IMR-90 (cell line): ENCODE results near the gene KCNMA1. TPM values are rescaled to one million over a fixed set of nuclear protein-coding genes. Genes with fewer than 3 reads are reported as not detected.
A peak's percentile ranks its signal among the peaks of the same experiment; 100 is the strongest.

ENCODE experiments used
- ATAC-seq: fragments of 200-7000 bp; cut with Tn5 transposase; 2 replicates; pipeline ENCODE4 v1.9.1; 2020; ENCODE audit warnings: low read depth, mild to moderate bottlenecking, moderate library complexity
- BruUV-seq: library from RNA; stranded (reverse); fragments of 400-500 nt; replicated peaks from 2 replicates; lab custom pipeline; 2021; lab: Mats Ljungman, UMichigan
- CTCF ChIA-PET: fragments of 300-600 bp; formaldehyde crosslinking; extraction: SDS; loops from one replicate; lab custom pipeline; 2021; ENCODE audit warnings: antibody characterized with exemption; lab: Yijun Ruan, JAX
- POLR2A ChIA-PET: fragments of 300-600 bp; sonication (Branson Sonifier 250); formaldehyde crosslinking; loops from one replicate; lab custom pipeline; 2022; ENCODE audit warnings: antibody characterized with exemption; ENCODE audit not compliant: unreplicated experiment; lab: Charles Lee
- DNase-seq: peaks from one replicate; pipeline ENCODE4 v3.0.0; 2013
- H2AFZ ChIP-seq: replicated peaks from 2 replicates; pipeline ENCODE3; 2013; ENCODE audit warnings: low read length, mild to moderate bottlenecking; ENCODE audit not compliant: poor library complexity
- H2AK5ac ChIP-seq: 2 replicates; pipeline ENCODE4 v1.6.1; 2013; ENCODE audit warnings: low read depth, low read length, inconsistent platforms
- H2AK9ac ChIP-seq: replicated peaks from 2 replicates; pipeline ENCODE3; 2013; ENCODE audit warnings: mild to moderate bottlenecking, low read depth, low read length, moderate library complexity; ENCODE audit not compliant: poor library complexity
- H2BK120ac ChIP-seq: 2 replicates; pipeline ENCODE4 v1.6.1; 2013; ENCODE audit warnings: low read depth, low read length, inconsistent platforms
- H2BK15ac ChIP-seq: 3 replicates; pipeline ENCODE4 v1.6.1; 2013; ENCODE audit warnings: low read depth, low read length, inconsistent platforms
- H2BK20ac ChIP-seq: 2 replicates; pipeline ENCODE4 v1.6.1; 2013; ENCODE audit warnings: low read depth, mild to moderate bottlenecking, inconsistent platforms, low read length, moderate library complexity
- H2BK5ac ChIP-seq: 2 replicates; pipeline ENCODE4 v1.6.1; 2013; ENCODE audit warnings: mild to moderate bottlenecking, low read depth, low read length, inconsistent platforms; ENCODE audit not compliant: poor library complexity, severe bottlenecking
- H3K14ac ChIP-seq: replicated peaks from 2 replicates; pipeline ENCODE4 v1.6.1; 2013; ENCODE audit warnings: low read depth, low read length, inconsistent platforms
- H3K18ac ChIP-seq: 2 replicates; pipeline ENCODE4 v1.6.1; 2013; ENCODE audit warnings: low read depth, low read length, control low read depth
- H3K23ac ChIP-seq: 2 replicates; pipeline ENCODE4 v1.6.1; 2013; ENCODE audit warnings: low read depth, low read length, inconsistent platforms
- H3K27ac ChIP-seq: 2 replicates; pipeline ENCODE4 v1.5.1; 2013; ENCODE audit warnings: mild to moderate bottlenecking, control low read depth, low read length; ENCODE audit not compliant: insufficient read depth
- H3K27me3 ChIP-seq: 2 replicates; pipeline ENCODE4 v1.6.1; 2013; ENCODE audit warnings: low read length; ENCODE audit not compliant: control insufficient read depth, insufficient read depth
- H3K36me3 ChIP-seq: 2 replicates; pipeline ENCODE4 v1.6.1; 2013; ENCODE audit warnings: low read length, mixed read lengths; ENCODE audit not compliant: control insufficient read depth, insufficient read depth
- H3K4ac ChIP-seq: 2 replicates; pipeline ENCODE4 v1.6.1; 2013; ENCODE audit warnings: low read depth, low read length, inconsistent platforms
- H3K4me1 ChIP-seq: 2 replicates; pipeline ENCODE4 v1.6.1; 2013; ENCODE audit warnings: low read length, mixed read lengths; ENCODE audit not compliant: control insufficient read depth, insufficient read depth
- H3K4me2 ChIP-seq: 2 replicates; pipeline ENCODE4 v1.6.1; 2013; ENCODE audit warnings: low read depth, mild to moderate bottlenecking, control low read depth, low read length, moderate library complexity
- H3K4me3 ChIP-seq: 2 replicates; pipeline ENCODE4 v1.5.1; 2013; ENCODE audit warnings: low read depth, mild to moderate bottlenecking, control low read depth, low read length, moderate library complexity; ENCODE audit not compliant: insufficient read depth
- H3K56ac ChIP-seq: 2 replicates; pipeline ENCODE4 v1.6.1; 2013; ENCODE audit warnings: low read length, inconsistent platforms; ENCODE audit not compliant: insufficient read depth; ENCODE audit errors: extremely low read depth
- H3K79me1 ChIP-seq, 2 experiments: 2 replicates each; pipeline ENCODE4 v1.6.1; 2013; ENCODE audit warnings: low read length in 2 of 2, inconsistent platforms in 1 of 2, low read depth in 1 of 2
- H3K9ac ChIP-seq: 2 replicates; pipeline ENCODE4 v1.6.1; 2013; ENCODE audit warnings: low read depth, low read length, control low read depth
- H3K9me1 ChIP-seq: 2 replicates; pipeline ENCODE4 v1.6.1; 2013; ENCODE audit warnings: low read length, inconsistent platforms; ENCODE audit not compliant: insufficient read depth
- H3K9me3 ChIP-seq: 2 replicates; pipeline ENCODE4 v1.6.1; 2013; ENCODE audit warnings: low read length; ENCODE audit not compliant: control insufficient read depth, insufficient read depth
- H4K20me1 ChIP-seq: 2 replicates; pipeline ENCODE4 v1.6.1; 2013; ENCODE audit warnings: low read length, inconsistent platforms; ENCODE audit not compliant: insufficient read depth
- H4K5ac ChIP-seq: 2 replicates; pipeline ENCODE4 v1.6.1; 2013; ENCODE audit warnings: mild to moderate bottlenecking, low read depth, low read length, control low read depth
- H4K8ac ChIP-seq, 2 experiments: 2 replicates each; pipeline ENCODE4 v1.6.1; 2013; ENCODE audit warnings: low read depth in 2 of 2, low read length in 2 of 2, control low read depth in 1 of 2, inconsistent platforms in 1 of 2
- H4K91ac ChIP-seq: 2 replicates; pipeline ENCODE4 v1.6.1; 2013; ENCODE audit warnings: low read depth, low read length, inconsistent platforms; ENCODE audit not compliant: insufficient read depth
- FOS ChIP-seq: fragments of 150-350 bp; IDR thresholded peaks from 2 replicates; pipeline ENCODE4 v1.6.1; 2016; ENCODE audit warnings: low read depth, low read length
- WGBS, 2 experiments: methylation state at CpG; one replicate each; pipeline versions ENCODE4 v1.1.5 to v1.1.7; 2013; ENCODE audit warnings: missing lambda C conversion rate in 2 of 2; ENCODE audit not compliant: insufficient read length in 1 of 2; ENCODE audit errors: extremely low coverage in 2 of 2; 5-methylcytosine and 5-hydroxymethylcytosine counted together
- dilution Hi-C: fragments of 300-500 bp; cut with HindIII; formaldehyde crosslinking; loops from one replicate; pipeline ENCODE4 v1.14.3; 2018; ENCODE audit warnings: low sequenced_read_pairs; ENCODE audit not compliant: unreplicated experiment
- in situ Hi-C: fragments of 300-500 bp; cut with MboI; formaldehyde crosslinking; loops from 3 replicates; pipeline ENCODE4 v1.14.3; 2019; ENCODE audit warnings: low sequenced_read_pairs, inconsistent platforms, mixed read lengths
- intact Hi-C: fragments of 100-400 bp; cut with micrococcal nuclease; formaldehyde crosslinking; loops from 2 replicates; pipeline ENCODE4 v1.10.0; 2022
- polyA plus RNA-seq, 3 experiments: library from polyadenylated mRNA; depleted of rRNA; stranded (reverse); fragments of >200 nt; gene quantifications; 2 replicates each; pipeline ENCODE4 v1.2.3, GENCODE V29; 2012; ENCODE audit warnings: low replicate concordance in 1 of 3
- total RNA-seq: library from RNA; depleted of rRNA; stranded (reverse); fragments of >200 nt; gene quantifications from 2 replicates; pipeline ENCODE4 v1.2.3, GENCODE V29; 2012

KCNMA1 gene
- total and polyA plus RNA-seq, 2 of the 4 experiments (the other 2 are of a cell fraction) = 25.6 to 29.6 TPM

DNA sequence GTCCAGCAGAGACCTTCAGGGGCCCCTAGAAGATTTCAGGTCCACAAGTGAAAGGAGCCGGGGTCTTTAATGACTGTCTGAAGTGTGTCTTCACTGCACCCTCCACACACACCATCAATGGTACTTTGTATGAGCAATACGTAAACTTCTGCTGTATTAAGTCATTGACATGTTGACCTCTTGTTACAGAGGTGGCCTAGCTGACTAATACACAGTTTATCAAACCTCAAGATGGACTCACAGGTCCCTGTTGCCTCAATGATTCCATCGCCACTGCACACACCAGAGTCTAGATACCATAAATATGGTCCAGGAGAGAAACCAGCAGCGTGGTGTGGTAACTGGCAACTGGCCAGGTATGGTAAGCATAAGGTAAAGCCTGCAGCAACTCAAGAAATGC, 19.5 kb downstream of the KCNMA1 start:
- H3K4me1 ChIP-seq = no peaks in the 10 kb centered on the region; the same call in 1 of the 2 replicates
- DNase-seq (peak; percentile 42), ATAC-seq (no peak)
- TF ChIP-seq FOS = no peak
- H2AK9ac ChIP-seq = no peak overlapping the region
- ChIA-PET POLR2A (no interaction called here), CTCF (no interaction called here)
- no peak overlapping the region for H3K18ac ChIP-seq
- H2AK5ac ChIP-seq = no peak overlapping the region
- 80% methylated on average over 1 of the region's 4 CpGs; no CpG with 5 or more reads in 1 of the 2 experiments for WGBS, 2 experiments
- no peaks in the 10 kb centered on the region for H4K20me1 ChIP-seq
- H4K8ac ChIP-seq = no peak overlapping the region
- H2BK120ac ChIP-seq = no peak overlapping the region
- no peak overlapping the region for H4K91ac ChIP-seq
- no peak overlapping the region for H3K14ac ChIP-seq
- H3K9me3 ChIP-seq = no peaks in the 10 kb centered on the region
- H3K4ac ChIP-seq = no peak overlapping the region
- H3K56ac ChIP-seq = no peak overlapping the region
- H3K4me2 ChIP-seq = no peak overlapping the region
- no peak overlapping the region for H3K4me3 ChIP-seq
- dilution Hi-C loops = no loop called here
- H3K9ac ChIP-seq = no peak overlapping the region
- no peak overlapping the region for H2BK5ac ChIP-seq
- H4K5ac ChIP-seq = no peak overlapping the region
- in situ Hi-C loops = no loop called here
- no peak overlapping the region for H3K27ac ChIP-seq
- no peaks in the 10 kb centered on the region for H3K36me3 ChIP-seq
- H2BK20ac ChIP-seq = no peak overlapping the region
- H3K9me1 ChIP-seq = peaks cover 5% of the 10 kb centered on the region; the same call in 1 of the 2 replicates
- no peak overlapping the region for H2BK15ac ChIP-seq
- H3K27me3 ChIP-seq = no peaks in the 10 kb centered on the region
- H3K79me1 ChIP-seq = peaks cover 7 to 13% of the 10 kb centered on the region in 2 experiments; a peak in 2 of 4 replicates
- H2AFZ ChIP-seq = no peak overlapping the region
- intact Hi-C loops = no loop called here
- no peak overlapping the region for H3K23ac ChIP-seq
- BruUV-seq = no TSS peak
